KMS-11 (cell line): ENCODE results near the gene CHCHD6.

ENCODE experiments used
- H2AFZ ChIP-seq: fragments of 200-600 bp; sonication (generic); 2 replicates; pipeline ENCODE4 v1.6.1; 2016; ENCODE audit warnings: antibody characterized with exemption, mixed run types, low read depth
- H3K27ac ChIP-seq: fragments of 200-600 bp; sonication (generic); 2 replicates; pipeline ENCODE4 v1.6.1; 2016; ENCODE audit warnings: mild to moderate bottlenecking, mixed run types
- H3K27me3 ChIP-seq: fragments of 200-600 bp; sonication (generic); 2 replicates; pipeline ENCODE4 v1.6.1; 2017; ENCODE audit warnings: mild to moderate bottlenecking, low read depth, mixed run types, moderate library complexity; ENCODE audit not compliant: insufficient read depth
- H3K36me3 ChIP-seq: fragments of 200-600 bp; sonication (generic); 2 replicates; pipeline ENCODE4 v1.6.1; 2017; ENCODE audit warnings: mild to moderate bottlenecking, mixed run types; ENCODE audit not compliant: insufficient read depth
- H3K4me1 ChIP-seq: fragments of 200-600 bp; sonication (generic); 2 replicates; pipeline ENCODE4 v1.6.1; 2016; ENCODE audit warnings: mild to moderate bottlenecking, low read depth, mixed run types; ENCODE audit not compliant: poor library complexity, severe bottlenecking
- H3K4me2 ChIP-seq: fragments of 200-600 bp; sonication (generic); 2 replicates; pipeline ENCODE4 v1.7.0; 2016; ENCODE audit warnings: mild to moderate bottlenecking, mixed run types
- H3K4me3 ChIP-seq: fragments of 200-600 bp; sonication (generic); IDR thresholded peaks from 2 replicates; pipeline ENCODE4 v1.6.1; 2017; ENCODE audit warnings: low read depth, low read length, mixed read lengths; ENCODE audit not compliant: insufficient read depth
- H3K79me2 ChIP-seq: fragments of 200-600 bp; sonication (generic); 2 replicates; pipeline ENCODE4 v1.6.1; 2016; ENCODE audit warnings: low read depth, mixed run types; ENCODE audit not compliant: insufficient read depth
- H3K9ac ChIP-seq: fragments of 200-600 bp; sonication (generic); 2 replicates; pipeline ENCODE4 v1.6.1; 2016; ENCODE audit warnings: mild to moderate bottlenecking, mixed run types
- H4K20me1 ChIP-seq: fragments of 200-600 bp; sonication (generic); 2 replicates; pipeline ENCODE4 v1.6.1; 2016; ENCODE audit warnings: mild to moderate bottlenecking, mixed run types; ENCODE audit not compliant: insufficient read depth
- CTCF ChIP-seq: fragments of 200-600 bp; sonication (generic); conservative IDR thresholded peaks from 2 replicates; pipeline ENCODE4 v1.6.1; 2017; ENCODE audit warnings: low read depth, mild to moderate bottlenecking, antibody characterized with exemption, low read length, moderate library complexity, mixed read lengths

The CHCHD6 gene

GRCh38 chr3:126924458-126924857 is 220.4 kb downstream of the CHCHD6 start:
- Histone ChIP-seq H3K4me2 (no peak overlapping the region), H3K27me3 (no peaks in the 10 kb centered on the region), H2AFZ (no peak overlapping the region), H3K79me2 (no peaks in the 10 kb centered on the region), H3K36me3 (no peaks in the 10 kb centered on the region), H3K4me3 (no peak overlapping the region), H4K20me1 (no peaks in the 10 kb centered on the region), H3K4me1 (peaks cover 9% of the 10 kb centered on the region), H3K27ac (no peak overlapping the region), H3K9ac (no peak overlapping the region)
- TF ChIP-seq CTCF = no peak

DNA sequence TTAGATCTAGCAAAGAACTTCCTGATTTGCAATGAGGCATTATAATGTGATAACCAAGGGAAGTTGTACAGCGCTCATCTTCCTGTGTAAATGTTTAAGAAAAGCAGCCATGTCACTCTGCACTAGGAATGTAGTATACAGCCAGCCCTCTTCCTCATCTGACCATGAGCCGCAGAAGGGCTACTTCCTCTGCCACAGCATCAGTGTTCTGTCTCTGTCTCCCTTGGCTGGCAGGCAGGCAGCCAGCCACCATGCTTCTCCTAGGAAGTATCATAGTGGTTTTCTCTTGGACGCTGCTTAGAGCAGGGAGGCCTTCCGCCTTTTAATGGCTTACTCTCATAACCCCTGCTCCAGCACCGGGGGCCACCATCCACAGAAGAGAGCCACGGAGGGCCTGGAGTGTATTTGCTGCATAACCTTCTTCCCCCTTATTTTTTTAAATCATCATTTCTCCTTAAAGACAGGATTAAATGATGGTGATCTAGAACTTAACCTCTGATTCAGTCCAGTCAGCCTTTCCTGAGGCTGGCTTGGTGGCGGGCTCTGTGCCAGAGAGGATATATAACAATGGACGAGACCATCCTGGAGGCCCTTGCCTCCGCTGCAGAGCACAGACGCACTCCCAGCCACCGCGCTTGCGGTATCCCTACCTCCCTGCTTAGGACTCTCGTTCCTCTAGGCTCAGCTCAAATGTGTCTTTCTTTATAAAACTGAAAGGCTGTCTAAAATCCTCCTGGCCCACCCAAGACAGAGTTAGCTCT is 221.6 kb downstream of the CHCHD6 start:
- Histone ChIP-seq H3K9ac (no peak overlapping the region), H3K4me1 (peaks cover 7% of the 10 kb centered on the region), H3K79me2 (no peaks in the 10 kb centered on the region), H3K27me3 (no peaks in the 10 kb centered on the region), H3K27ac (no peak overlapping the region), H3K4me2 (no peak overlapping the region), H3K36me3 (no peaks in the 10 kb centered on the region), H2AFZ (no peak overlapping the region), H3K4me3 (no peak overlapping the region), H4K20me1 (no peaks in the 10 kb centered on the region)
- no peak for TF ChIP-seq CTCF

DNA sequence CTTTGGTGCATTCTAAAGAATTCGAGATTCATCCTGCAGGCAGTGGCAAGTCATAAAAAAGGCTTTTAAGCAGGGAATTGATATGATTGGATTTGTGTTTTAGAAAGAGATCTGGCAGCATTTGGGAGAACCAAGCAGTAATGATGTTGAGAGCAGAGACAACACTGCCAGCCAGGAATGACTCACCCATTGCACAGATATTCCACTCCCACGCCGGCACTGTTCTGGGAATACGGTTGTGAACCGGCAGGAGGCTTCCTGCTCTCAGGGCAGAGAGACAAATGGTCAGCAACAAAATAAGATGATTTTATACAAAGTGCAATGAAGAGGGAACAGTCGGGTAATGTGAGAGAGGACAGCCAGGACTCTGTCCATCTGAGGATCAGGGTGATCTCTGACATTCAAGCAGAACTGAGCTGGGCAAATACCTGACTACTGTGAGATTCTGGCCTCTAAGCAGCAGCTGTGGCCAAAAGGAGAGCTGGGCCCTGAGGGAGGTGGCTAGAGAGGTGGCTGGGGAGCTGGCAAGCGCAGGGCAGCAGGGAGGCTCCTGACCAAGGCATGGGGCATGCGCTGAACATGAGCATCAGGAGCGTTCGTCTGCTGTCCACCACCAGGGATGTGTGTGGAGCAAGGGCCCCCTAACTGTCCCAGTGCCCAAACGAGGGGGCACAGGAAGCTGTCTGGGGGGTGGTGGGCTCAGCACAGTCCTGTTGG is 222.8 kb downstream of the CHCHD6 start:
- Histone ChIP-seq H3K27me3 (no peaks in the 10 kb centered on the region), H3K4me2 (no peak overlapping the region), H2AFZ (no peak overlapping the region), H3K36me3 (no peaks in the 10 kb centered on the region), H3K4me3 (no peak overlapping the region), H3K4me1 (peaks cover 7% of the 10 kb centered on the region), H3K27ac (no peak overlapping the region), H3K79me2 (no peaks in the 10 kb centered on the region), H3K9ac (no peak overlapping the region), H4K20me1 (no peaks in the 10 kb centered on the region)
- TF ChIP-seq CTCF = no peak

DNA sequence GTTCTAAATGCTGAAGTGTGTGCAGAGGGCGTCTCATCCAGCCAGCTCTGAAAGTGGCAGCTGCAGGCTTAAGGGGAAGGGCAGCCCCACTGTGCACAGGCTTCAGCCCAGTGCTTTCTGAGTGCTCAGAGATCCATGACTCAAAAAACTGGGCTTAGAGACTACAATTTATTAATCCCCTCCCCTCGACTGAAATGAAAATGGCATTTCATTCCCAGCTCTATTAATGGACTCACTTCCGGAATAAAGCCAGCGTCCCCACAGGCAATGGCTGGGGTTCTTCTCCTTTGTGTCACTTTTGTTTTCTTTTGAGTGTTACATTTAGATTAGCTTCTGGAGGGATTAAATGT is 223.3 kb downstream of the CHCHD6 start:
- no peak overlapping the region for H2AFZ ChIP-seq
- H3K4me2 ChIP-seq = no peak overlapping the region
- H3K36me3 ChIP-seq = no peaks in the 10 kb centered on the region
- H3K4me1 ChIP-seq = peaks cover 6% of the 10 kb centered on the region
- H3K4me3 ChIP-seq = no peak overlapping the region
- TF ChIP-seq CTCF = no peak
- H3K79me2 ChIP-seq = no peaks in the 10 kb centered on the region
- H3K27ac ChIP-seq = no peak overlapping the region
- no peaks in the 10 kb centered on the region for H4K20me1 ChIP-seq
- no peak overlapping the region for H3K9ac ChIP-seq
- no peaks in the 10 kb centered on the region for H3K27me3 ChIP-seq
